Measurements from ENCODE around the gene TBC1D1.

GRCh38 chr4:38131371-38132091, 240.6 kb downstream of the TBC1D1 start:
- TF ChIP-seq CTCF (conservative IDR thresholded peaks at IDR 0.05) (no peak), EZH2 (IDR thresholded peaks at IDR 0.05; ENCODE audit: low read depth) (no peak)

Data from PC-9 (cell line).